Measurements from ENCODE around the gene GRB10. TPM values are rescaled to one million over a fixed set of nuclear protein-coding genes. Genes with fewer than 3 reads are reported as not detected.

GRB10 gene
- total and polyA plus RNA-seq, 2 experiments from 2014 or later = 35.0 to 154 TPM

GRCh38 chr7:50594734-50595485 lies 187.8 kb downstream of the GRB10 start (continued):
- TF ChIP-seq EZH2phosphoT487 (IDR thresholded peaks at IDR 0.05; ENCODE audit: unreplicated experiment) (no peak), CTCF (conservative IDR thresholded peaks at IDR 0.05; ENCODE audit: low read depth in 2 of 2) (no peak), JUNB (IDR thresholded peaks at IDR 0.05; ENCODE audit: unreplicated experiment) (no peak), EZH2 (IDR thresholded peaks at IDR 0.05; ENCODE audit: low read depth, unreplicated experiment) (no peak), ZNF114 (CRISPR knock-in tag; IDR thresholded peaks at IDR 0.05) (no peak), ETS1 (IDR thresholded peaks at IDR 0.05) (no peak), STAT1 (IDR thresholded peaks at IDR 0.05; ENCODE audit: unreplicated experiment) (no peak)

- DNase-seq (ENCODE audit: low spot score) (no peak), ATAC-seq (no peak)
- Histone ChIP-seq H3K79me2 (replicated peaks; ENCODE audit: insufficient read depth) (no peaks in the 10 kb centered on the region), H3K27ac (ENCODE audit: low read depth) (no peak overlapping the region), H3K27me3 (ENCODE audit: insufficient read depth) (no peaks in the 10 kb centered on the region), H4K20me1 (replicated peaks; ENCODE audit: insufficient read depth) (no peaks in the 10 kb centered on the region), H3K36me3 (ENCODE audit: insufficient read depth) (peaks cover 7% of the 10 kb centered on the region; the same call in 1 of the 2 replicates), H3K4me1 (ENCODE audit: insufficient read depth) (no peaks in the 10 kb centered on the region), H3K4me3 (no peak overlapping the region), H2AFZ (no peak overlapping the region), H3K4me2 (no peak overlapping the region), H3F3A (replicated peaks; ENCODE audit: low read depth) (no peaks in the 10 kb centered on the region), H3K9me2 (ENCODE audit: insufficient read depth) (0 out of 2 replicates have a peak, but pooled peaks cover 2% of the 10 kb centered on the region)
- Mint-ChIP-seq H3K36me3 (ENCODE audit: low read depth) (peaks cover 68% of the 10 kb centered on the region), H3K27ac (no peak overlapping the region), H3K4me3 (no peak overlapping the region), H3K27me3 (ENCODE audit: insufficient read depth, low read depth, poor library complexity) (peaks cover 8% of the 10 kb centered on the region), H3K4me1 (no peaks in the 10 kb centered on the region; the same call in 2 of the 3 replicates), H3K9me3 (no peaks in the 10 kb centered on the region)
- TF ChIP-seq CREB1 (CRISPR knock-in tag; IDR thresholded peaks at IDR 0.05; ENCODE audit: low read depth) = no peak
These were observed 188.6 kb downstream of the GRB10 start for GRCh38 chr7:50594136-50594535.

GRCh38 chr7:50592940-50593339 lies 189.8 kb downstream of the GRB10 start:
- 0 out of 2 replicates have a peak, but pooled peaks cover 7% of the 10 kb centered on the region for H3K36me3 ChIP-seq (ENCODE audit: insufficient read depth)
- no peak overlapping the region for H3K4me3 Mint-ChIP-seq
- no peak overlapping the region for H3K27ac Mint-ChIP-seq
- no peak overlapping the region for H3K4me2 ChIP-seq
- 0 out of 2 replicates have a peak, but pooled peaks cover 3% of the 10 kb centered on the region for H3K9me2 ChIP-seq (ENCODE audit: insufficient read depth)
- H3K79me2 ChIP-seq (replicated peaks; ENCODE audit: insufficient read depth) = no peaks in the 10 kb centered on the region
- no peak overlapping the region for H2AFZ ChIP-seq
- no peak overlapping the region for H3K27ac ChIP-seq (ENCODE audit: low read depth)
- no peaks in the 10 kb centered on the region for H3K4me1 ChIP-seq (ENCODE audit: insufficient read depth)
- DNase-seq (ENCODE audit: low spot score) (no peak), ATAC-seq (no peak)
- H4K20me1 ChIP-seq (replicated peaks; ENCODE audit: insufficient read depth) = no peaks in the 10 kb centered on the region
- H3K9me3 Mint-ChIP-seq = no peaks in the 10 kb centered on the region
- no peak overlapping the region for H3K4me3 ChIP-seq
- no peaks in the 10 kb centered on the region for H3K4me1 Mint-ChIP-seq
- H3K27me3 Mint-ChIP-seq (ENCODE audit: insufficient read depth, low read depth, poor library complexity) = peaks cover 8% of the 10 kb centered on the region
- no peaks in the 10 kb centered on the region for H3K27me3 ChIP-seq (ENCODE audit: insufficient read depth)
- no peaks in the 10 kb centered on the region for H3F3A ChIP-seq (replicated peaks; ENCODE audit: low read depth)
- peaks cover 57% of the 10 kb centered on the region for H3K36me3 Mint-ChIP-seq (ENCODE audit: low read depth)
- no peak for TF ChIP-seq CTCF (conservative IDR thresholded peaks at IDR 0.05; ENCODE audit: low read depth in 2 of 2)
- TF ChIP-seq POLR2AphosphoS5 (IDR thresholded peaks at IDR 0.05; ENCODE audit: low read depth) = no peak
- no peak for TF ChIP-seq EZH2 (IDR thresholded peaks at IDR 0.05; ENCODE audit: low read depth, unreplicated experiment)
- TF ChIP-seq NANOG (IDR thresholded peaks at IDR 0.05; ENCODE audit: borderline replicate concordance) = no peak
- no peak for TF ChIP-seq STAT1 (IDR thresholded peaks at IDR 0.05; ENCODE audit: unreplicated experiment)
- no peak for TF ChIP-seq ETS1 (IDR thresholded peaks at IDR 0.05)
- TF ChIP-seq CREB1 (CRISPR knock-in tag; IDR thresholded peaks at IDR 0.05; ENCODE audit: low read depth) = no peak
- TF ChIP-seq ZNF331 (CRISPR knock-in tag; IDR thresholded peaks at IDR 0.05; ENCODE audit: low read depth) = no peak
- TF ChIP-seq EZH2phosphoT487 (IDR thresholded peaks at IDR 0.05; ENCODE audit: unreplicated experiment) = no peak

All from GM23338 (cell line).